Stimulated activated naive CD8-positive, alpha-beta T cell treated with anti-CD3 and anti-CD28 coated beads, Interleukin-15, Interleukin-2, amounts not matched to agents 100 ng/mL and 50 ng/mL, for 24 hours (primary cell): ENCODE measurements around the gene CLSTN2.

Experiments used
- H3K27ac Mint-ChIP-seq: one replicate; pipeline ENCODE4 v1.8.0; 2021; ENCODE audit warnings: mild to moderate bottlenecking, mixed read lengths
- H3K27me3 Mint-ChIP-seq: one replicate; pipeline ENCODE4 v1.8.0; 2021; ENCODE audit warnings: mixed read lengths
- H3K36me3 Mint-ChIP-seq: one replicate; pipeline ENCODE4 v1.8.0; 2021; ENCODE audit warnings: low read depth, mixed read lengths
- H3K4me1 Mint-ChIP-seq: one replicate; pipeline ENCODE4 v1.8.0; 2021; ENCODE audit warnings: low read depth, mixed read lengths
- H3K4me3 Mint-ChIP-seq: one replicate; pipeline ENCODE4 v1.8.0; 2021; ENCODE audit warnings: mild to moderate bottlenecking, mixed read lengths
- H3K9me3 Mint-ChIP-seq: one replicate; pipeline ENCODE4 v1.8.0; 2021; ENCODE audit warnings: mixed read lengths

CLSTN2 gene

DNA sequence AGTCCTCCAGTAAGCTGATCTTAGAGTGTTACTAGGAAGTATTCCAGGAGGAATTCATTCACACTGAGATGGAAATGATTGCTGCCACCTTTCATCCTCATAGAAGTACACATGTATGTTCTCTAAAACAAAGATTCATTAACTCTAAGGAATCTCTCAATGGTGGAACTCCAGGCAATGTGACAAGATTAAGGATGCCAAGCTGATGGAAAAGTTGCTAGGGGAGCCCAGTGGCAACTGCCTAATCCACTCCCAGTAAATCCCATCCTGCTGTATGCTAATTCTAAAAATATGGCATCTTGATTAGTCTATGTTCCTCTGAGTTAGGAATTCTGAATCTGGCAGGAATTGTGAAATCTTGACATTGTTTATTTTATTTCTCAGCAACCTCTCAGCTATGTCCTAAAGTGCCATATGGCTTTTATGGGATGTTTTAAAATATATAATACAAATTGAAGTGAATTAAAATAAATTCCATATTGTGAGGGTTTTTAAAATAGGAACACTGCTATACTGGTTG lies 532.9 kb downstream of the CLSTN2 start:
- Mint-ChIP-seq H3K27ac (no peak overlapping the region), H3K4me1 (peaks cover 9% of the 10 kb centered on the region), H3K4me3 (no peak overlapping the region), H3K36me3 (no peaks in the 10 kb centered on the region), H3K9me3 (no peaks in the 10 kb centered on the region), H3K27me3 (no peaks in the 10 kb centered on the region)

DNA sequence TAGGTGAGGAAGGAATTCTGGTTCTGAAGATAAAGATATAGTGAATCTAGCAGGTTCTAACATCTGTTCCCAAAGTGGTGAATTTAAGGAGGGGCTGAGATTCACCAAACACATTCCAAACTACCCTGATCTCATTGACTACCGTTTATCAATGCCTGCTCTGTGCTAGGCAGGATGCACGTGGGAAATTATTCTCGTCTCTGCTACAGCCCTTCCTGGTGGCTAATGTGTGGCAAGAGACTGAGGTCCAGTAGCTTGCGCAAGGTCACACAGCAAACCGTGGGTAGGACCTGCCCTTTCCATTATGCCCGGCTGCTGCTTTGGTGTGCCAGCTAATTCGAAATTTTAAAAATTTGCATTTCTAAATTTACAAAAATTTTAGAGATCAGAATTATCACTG lies 533.4 kb downstream of the CLSTN2 start:
- H3K36me3 Mint-ChIP-seq = no peaks in the 10 kb centered on the region
- peaks cover 3% of the 10 kb centered on the region for H3K9me3 Mint-ChIP-seq
- no peak overlapping the region for H3K27ac Mint-ChIP-seq
- peaks cover 9% of the 10 kb centered on the region for H3K4me1 Mint-ChIP-seq
- H3K4me3 Mint-ChIP-seq = no peak overlapping the region
- no peaks in the 10 kb centered on the region for H3K27me3 Mint-ChIP-seq

DNA sequence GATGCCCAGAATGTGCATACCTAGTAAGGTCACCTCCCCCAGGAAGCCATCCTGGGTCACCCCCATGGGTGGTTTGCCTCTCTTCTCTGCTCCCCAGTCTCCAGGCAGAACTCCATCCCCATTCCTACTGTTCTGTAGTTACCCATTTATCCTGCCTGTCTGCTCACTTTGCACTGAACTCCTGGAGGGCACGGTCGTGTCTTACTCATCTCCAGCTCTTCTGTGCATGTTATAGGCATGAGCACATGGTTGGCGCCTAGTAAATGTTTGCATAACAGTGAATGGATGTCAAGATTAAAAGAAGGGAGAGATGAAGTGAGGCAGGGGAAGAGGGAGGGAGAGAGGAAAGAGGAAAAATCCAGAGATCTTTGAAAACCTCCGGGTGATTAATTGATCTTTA lies 534.5 kb downstream of the CLSTN2 start:
- peaks cover 9% of the 10 kb centered on the region for H3K4me1 Mint-ChIP-seq
- no peak overlapping the region for H3K27ac Mint-ChIP-seq
- H3K27me3 Mint-ChIP-seq = no peaks in the 10 kb centered on the region
- H3K36me3 Mint-ChIP-seq = no peaks in the 10 kb centered on the region
- H3K4me3 Mint-ChIP-seq = no peak overlapping the region
- H3K9me3 Mint-ChIP-seq = peaks cover 3% of the 10 kb centered on the region

DNA sequence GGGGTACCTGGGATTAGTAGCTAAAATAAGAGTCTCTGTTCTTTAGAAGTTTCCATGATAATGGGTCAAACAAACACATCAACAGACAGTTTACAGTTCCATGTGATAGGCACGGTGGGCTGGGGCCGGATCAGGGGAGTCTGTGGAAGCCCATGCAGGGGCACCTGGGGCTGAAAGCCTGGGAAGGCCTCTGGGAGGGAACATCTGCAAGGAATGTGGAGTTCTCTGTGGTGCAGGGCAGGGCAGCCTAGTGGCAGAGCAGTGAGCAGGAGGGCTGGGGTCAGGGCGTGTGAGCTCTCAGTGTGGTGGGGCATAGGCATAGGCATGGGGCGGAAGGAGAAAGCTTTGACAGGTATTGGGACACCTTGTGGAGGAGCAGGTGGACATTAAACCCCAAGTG lies 535.2 kb downstream of the CLSTN2 start:
- Mint-ChIP-seq H3K27ac (no peak overlapping the region), H3K9me3 (peaks cover 3% of the 10 kb centered on the region), H3K4me1 (peaks cover 9% of the 10 kb centered on the region), H3K36me3 (no peaks in the 10 kb centered on the region), H3K4me3 (no peak overlapping the region), H3K27me3 (no peaks in the 10 kb centered on the region)

DNA sequence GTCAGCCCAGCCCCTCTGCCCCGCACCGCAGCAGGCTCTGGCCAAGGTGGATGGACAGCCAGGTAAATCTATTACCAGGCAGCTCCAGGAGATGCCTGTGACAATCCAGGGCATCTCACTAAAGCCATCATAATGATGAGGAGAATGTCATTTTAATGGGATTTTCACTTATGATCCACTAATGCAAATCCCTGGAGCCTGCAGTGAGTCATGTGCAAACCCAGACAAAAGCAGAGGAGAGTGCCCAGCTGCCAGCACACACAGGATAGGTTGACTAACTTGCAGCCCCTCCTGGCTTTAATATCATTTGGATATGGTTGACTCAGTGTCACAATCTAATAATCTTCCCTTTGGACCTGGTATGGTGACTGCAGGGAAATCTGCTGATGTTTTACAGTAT lies 536.0 kb downstream of the CLSTN2 start:
- Mint-ChIP-seq H3K36me3 (no peaks in the 10 kb centered on the region), H3K4me3 (no peak overlapping the region)

DNA sequence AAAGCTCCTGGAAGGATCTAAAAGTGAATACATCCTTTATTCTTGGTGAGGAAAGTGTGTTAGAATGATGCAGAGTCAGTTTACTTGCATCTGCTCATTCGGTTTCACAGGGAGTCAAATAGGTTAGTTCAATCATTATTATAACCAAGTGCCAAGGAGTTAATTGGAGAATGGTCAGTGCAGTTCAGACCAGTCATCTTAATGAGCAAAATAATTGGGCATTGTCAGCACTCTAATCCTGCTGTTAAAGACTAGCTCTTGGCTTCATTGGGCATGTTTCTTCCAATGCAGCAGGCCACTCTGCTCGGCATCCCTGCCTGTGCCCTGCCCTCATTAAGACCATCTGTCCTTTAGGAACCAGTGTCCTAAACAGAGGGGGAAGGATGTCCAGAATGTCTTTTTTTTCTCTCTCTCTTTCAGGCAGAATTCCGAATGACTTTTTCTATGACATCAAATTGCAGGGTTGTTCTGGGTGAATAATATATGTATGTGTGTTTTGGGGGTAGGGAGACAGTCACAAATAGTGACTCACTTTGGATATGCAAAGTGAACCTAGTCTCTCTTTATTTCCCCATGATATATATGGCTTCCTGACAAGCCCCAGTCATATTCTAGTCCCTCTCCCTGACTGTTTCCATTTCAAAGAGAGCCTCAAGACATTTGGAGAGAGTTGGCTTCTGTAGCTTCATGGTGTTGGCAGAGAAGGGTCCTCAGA lies 537.5 kb downstream of the CLSTN2 start:
- H3K27ac Mint-ChIP-seq = no peak overlapping the region
- peaks cover 6% of the 10 kb centered on the region for H3K9me3 Mint-ChIP-seq
- H3K4me3 Mint-ChIP-seq = no peak overlapping the region
- peaks cover 2% of the 10 kb centered on the region for H3K4me1 Mint-ChIP-seq
- H3K27me3 Mint-ChIP-seq = no peaks in the 10 kb centered on the region
- no peaks in the 10 kb centered on the region for H3K36me3 Mint-ChIP-seq

More for the DNA sequence above, 536.0 kb downstream of the CLSTN2 start:
- H3K4me1 Mint-ChIP-seq = peaks cover 9% of the 10 kb centered on the region
- no peak overlapping the region for H3K27ac Mint-ChIP-seq
- H3K27me3 Mint-ChIP-seq = no peaks in the 10 kb centered on the region
- H3K9me3 Mint-ChIP-seq = peaks cover 3% of the 10 kb centered on the region

DNA sequence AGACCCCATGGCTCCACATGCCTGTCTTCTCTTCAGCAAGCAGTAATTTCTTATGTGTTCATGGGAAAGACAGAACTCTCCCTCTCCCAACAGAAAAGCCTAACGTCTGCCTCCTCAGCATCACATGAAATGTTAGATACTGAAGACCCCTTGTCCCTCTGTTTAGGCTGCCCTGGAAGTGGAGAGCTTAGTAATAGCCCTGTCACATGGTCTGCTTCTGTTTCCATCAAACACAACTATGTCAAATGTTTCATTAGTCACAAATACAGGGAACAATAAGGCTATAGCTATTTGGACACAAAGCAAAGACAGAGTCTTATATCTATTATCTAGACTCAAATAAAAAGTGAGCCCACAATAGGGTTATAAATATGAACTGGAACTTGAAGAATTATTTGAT lies 552.6 kb downstream of the CLSTN2 start:
- Mint-ChIP-seq H3K36me3 (no peaks in the 10 kb centered on the region), H3K9me3 (peaks cover 6% of the 10 kb centered on the region), H3K4me1 (no peaks in the 10 kb centered on the region), H3K27ac (no peak overlapping the region), H3K4me3 (no peak overlapping the region), H3K27me3 (peaks cover 14% of the 10 kb centered on the region)

DNA sequence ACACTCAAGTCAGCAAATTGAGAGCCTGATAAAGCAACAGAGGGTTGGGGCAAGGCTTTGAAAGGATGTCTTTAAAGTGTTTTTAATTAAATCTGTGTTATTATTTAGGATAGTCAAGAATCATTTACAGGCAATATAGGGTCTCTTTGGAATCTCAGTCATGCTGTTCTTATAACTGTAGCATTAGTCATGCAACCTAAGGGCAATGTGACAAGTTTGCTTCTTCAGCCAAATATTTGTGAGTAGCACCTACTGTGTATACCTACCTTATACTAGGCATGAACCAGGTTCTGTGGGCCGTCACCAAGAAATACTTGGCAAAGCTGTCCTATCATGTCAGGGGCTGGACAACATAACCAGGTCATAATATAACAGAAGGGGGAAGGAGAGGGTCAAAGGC lies 558.3 kb downstream of the CLSTN2 start:
- Mint-ChIP-seq H3K27me3 (no peaks in the 10 kb centered on the region), H3K9me3 (no peaks in the 10 kb centered on the region), H3K27ac (no peak overlapping the region), H3K4me1 (no peaks in the 10 kb centered on the region), H3K4me3 (no peak overlapping the region), H3K36me3 (no peaks in the 10 kb centered on the region)

DNA sequence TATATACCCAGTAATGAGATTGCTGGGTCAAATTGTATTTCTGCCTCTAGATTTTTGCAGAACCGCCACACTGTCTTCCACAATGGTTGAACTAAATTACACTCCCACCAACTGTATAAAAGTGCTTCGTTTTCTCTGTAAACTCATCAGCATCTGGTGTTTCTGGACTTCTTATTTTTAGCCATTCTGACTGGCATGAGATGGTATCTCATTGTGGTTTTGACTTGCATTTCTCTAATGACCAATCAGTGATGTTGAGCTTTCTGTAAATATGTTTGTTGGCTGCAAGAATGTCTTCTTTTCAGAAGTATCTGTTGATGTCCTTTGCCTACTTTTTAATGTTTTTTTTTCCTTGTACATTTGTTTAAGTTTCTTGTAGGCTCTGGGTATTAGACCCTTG lies 560.0 kb downstream of the CLSTN2 start:
- no peak overlapping the region for H3K27ac Mint-ChIP-seq
- no peaks in the 10 kb centered on the region for H3K4me1 Mint-ChIP-seq
- H3K9me3 Mint-ChIP-seq = no peaks in the 10 kb centered on the region

DNA sequence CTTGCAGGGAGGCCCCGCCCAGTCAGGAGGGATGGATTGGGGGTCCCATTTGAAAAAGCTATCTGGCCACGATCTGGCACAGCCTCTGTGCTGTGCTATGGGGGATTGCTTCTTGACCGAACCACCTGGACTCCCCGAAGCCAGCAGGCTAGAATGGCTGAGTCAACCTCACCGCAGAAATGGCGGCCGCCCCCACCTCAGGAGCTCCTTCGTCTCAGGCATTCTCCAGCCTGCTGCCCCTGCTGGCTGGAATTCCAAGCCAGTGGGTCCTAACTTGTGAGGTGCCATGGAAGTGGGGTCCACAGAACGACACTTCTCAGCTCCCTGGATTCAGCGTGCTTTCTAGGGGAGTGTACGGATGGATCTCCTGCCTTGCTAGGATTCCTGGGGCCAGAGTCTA lies 562.3 kb downstream of the CLSTN2 start:
- Mint-ChIP-seq H3K4me3 (no peak overlapping the region), H3K4me1 (no peaks in the 10 kb centered on the region), H3K27me3 (no peaks in the 10 kb centered on the region), H3K9me3 (no peaks in the 10 kb centered on the region), H3K36me3 (no peaks in the 10 kb centered on the region), H3K27ac (no peak overlapping the region)

More for the DNA sequence above, 560.0 kb downstream of the CLSTN2 start:
- H3K36me3 Mint-ChIP-seq = no peaks in the 10 kb centered on the region
- H3K27me3 Mint-ChIP-seq = no peaks in the 10 kb centered on the region
- H3K4me3 Mint-ChIP-seq = no peak overlapping the region

DNA sequence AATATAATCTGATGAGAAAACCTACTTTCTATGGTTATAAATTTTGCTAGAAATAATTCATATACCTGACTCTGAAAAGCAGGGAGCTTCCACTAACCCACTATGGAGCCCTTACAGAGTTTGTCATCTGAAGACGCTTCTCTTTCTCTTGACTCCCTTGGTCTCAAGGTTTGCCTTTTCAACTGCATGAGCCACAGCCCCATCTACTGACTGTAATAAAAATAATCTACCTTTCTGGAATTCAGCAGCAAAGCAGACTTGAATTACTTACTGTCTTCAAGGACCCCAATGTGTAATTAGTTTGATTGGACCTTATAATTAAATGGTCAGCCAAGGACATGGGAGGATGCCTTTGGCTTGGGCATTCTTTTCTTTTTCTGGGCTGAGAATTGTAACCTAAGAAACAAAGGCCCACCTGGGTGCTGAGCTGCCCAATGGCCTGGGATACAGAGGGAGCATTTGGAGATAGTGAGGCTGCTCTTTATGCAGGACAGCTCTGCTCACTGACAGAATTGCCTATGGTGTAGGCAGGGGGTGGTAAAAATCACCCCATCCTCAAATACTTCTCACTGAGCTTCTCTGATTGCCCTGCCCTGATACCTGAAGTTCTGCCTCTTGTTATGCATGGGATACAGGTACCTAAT lies 564.3 kb downstream of the CLSTN2 start:
- no peaks in the 10 kb centered on the region for H3K36me3 Mint-ChIP-seq
- H3K9me3 Mint-ChIP-seq = no peaks in the 10 kb centered on the region

DNA sequence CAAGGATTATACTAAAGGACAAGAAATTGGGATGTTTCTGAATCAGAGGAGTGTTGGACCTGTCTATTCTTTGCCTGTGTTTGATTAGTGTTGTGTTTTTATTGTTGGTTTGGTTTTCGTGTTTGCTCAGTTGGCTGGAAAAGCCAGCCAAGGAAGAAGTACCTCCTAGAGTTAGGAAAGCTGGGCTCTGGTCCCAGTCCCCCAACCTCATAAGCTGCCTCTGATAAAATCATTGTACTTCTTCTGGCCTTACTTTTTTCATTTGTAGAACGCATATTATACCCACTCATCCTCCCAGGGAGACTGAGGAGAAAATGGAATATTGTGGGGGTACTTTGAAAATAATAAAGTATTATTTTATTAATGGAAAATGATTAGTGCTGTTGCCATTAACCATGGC lies 565.5 kb downstream of the CLSTN2 start:
- Mint-ChIP-seq H3K9me3 (no peaks in the 10 kb centered on the region), H3K36me3 (no peaks in the 10 kb centered on the region), H3K4me3 (no peak overlapping the region), H3K27ac (no peak overlapping the region), H3K27me3 (no peaks in the 10 kb centered on the region), H3K4me1 (no peaks in the 10 kb centered on the region)

More for the DNA sequence above, 564.3 kb downstream of the CLSTN2 start:
- Mint-ChIP-seq H3K27ac (no peak overlapping the region), H3K4me1 (no peaks in the 10 kb centered on the region), H3K27me3 (no peaks in the 10 kb centered on the region), H3K4me3 (no peak overlapping the region)

DNA sequence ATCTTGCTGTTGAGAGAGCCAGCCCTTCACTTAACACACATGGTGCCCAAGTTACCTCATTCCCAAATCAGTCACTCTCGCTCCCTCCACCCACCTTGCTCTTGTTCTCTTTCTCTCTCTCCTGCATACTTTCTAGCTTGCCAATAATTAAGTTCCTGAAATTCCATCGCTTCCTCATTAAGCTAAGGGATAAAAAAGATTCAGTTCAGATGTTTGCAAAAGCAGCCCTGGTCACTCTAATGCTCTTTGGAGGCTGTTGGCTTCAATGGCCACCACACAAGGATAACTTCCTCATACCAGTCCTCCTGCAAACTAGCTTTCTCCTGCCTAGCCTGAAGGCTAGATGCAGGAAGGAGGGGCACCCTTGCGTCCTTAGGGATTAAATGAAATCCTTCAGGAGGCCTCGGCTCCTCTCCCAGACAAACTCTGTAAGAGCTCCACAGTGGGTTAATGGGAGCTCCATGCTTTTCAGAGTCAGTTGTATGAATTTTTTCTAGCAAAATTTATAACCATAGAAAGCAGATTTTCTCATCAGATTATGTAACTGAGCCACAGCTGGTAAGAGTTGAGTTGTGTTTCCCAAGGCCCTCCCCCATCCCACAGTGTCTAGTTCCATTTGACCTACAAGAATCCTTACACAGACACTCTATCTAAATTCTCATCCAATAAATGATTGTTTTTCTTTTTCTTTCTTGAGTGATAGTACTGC lies 566.2 kb downstream of the CLSTN2 start:
- Mint-ChIP-seq H3K9me3 (no peaks in the 10 kb centered on the region), H3K36me3 (no peaks in the 10 kb centered on the region), H3K27me3 (peaks cover 5% of the 10 kb centered on the region), H3K4me1 (no peaks in the 10 kb centered on the region), H3K27ac (no peak overlapping the region), H3K4me3 (no peak overlapping the region)

DNA sequence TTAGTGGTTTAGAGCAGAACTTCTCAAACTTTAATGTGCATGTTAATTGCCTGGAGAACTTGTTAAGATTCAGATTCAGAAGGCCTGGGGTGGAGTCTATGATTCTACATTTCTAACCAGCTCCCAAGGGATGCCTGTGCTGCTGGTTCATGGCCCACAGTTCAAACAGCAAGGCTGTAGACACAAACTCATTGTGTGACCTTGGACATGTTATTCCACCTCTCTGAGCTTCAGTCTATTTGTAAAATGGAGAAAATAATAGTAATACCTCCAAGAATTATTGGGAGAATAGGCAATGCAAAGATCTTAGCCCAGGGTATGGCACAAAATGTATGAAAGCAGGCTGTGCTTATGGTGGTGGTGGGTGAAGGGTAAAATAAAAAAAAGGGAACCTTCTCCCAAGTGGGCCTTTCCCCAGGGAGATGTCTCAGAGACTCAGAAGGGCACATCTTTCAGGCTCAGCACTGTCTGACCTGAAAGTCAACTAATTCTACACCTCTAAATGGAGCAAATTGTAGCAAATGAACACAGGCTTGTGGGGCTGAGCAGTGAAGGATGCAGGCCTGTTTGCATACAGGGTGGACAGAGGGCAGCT lies 566.9 kb downstream of the CLSTN2 start:
- Mint-ChIP-seq H3K27ac (no peak overlapping the region), H3K9me3 (no peaks in the 10 kb centered on the region), H3K4me3 (no peak overlapping the region), H3K36me3 (no peaks in the 10 kb centered on the region), H3K27me3 (peaks cover 12% of the 10 kb centered on the region), H3K4me1 (no peaks in the 10 kb centered on the region)

DNA sequence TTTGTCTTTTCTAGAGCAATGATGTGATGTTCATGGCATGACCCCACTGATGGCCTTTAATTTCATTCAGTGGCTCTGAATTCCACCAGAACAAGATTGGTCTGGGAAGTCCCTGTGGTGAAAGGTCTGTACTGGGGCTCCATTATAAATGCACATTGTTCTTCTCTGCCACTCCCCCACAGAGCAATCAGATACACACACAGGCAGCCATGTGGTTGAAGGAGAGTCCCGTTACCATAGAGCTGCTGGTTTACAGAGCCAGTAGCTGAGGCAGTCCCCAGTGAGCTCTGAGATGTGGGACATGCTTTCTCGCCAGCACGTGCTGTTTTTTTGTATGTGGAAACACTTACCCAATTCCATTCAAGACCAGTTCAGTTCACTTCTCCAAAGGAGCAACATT lies 570.2 kb downstream of the CLSTN2 start:
- Mint-ChIP-seq H3K4me3 (no peak overlapping the region), H3K36me3 (no peaks in the 10 kb centered on the region), H3K9me3 (no peaks in the 10 kb centered on the region), H3K27ac (no peak overlapping the region), H3K4me1 (no peaks in the 10 kb centered on the region), H3K27me3 (peaks cover 22% of the 10 kb centered on the region)
